ENCODE data around the gene ARFGEF2. TPM values are rescaled to one million over a fixed set of nuclear protein-coding genes. Genes with fewer than 3 reads are reported as not detected.

The ARFGEF2 gene
- total and polyA plus RNA-seq, 2 of the 8 experiments (the other 6 are each of a cell fraction or from before 2014, with no cell fraction given): 8.1 to 21.8 TPM

GRCh38 chr20:48889140-48889790 lies 32.2 kb upstream of the ARFGEF2 start (continued):
- no peak for TF ChIP-seq CTCF (IDR thresholded peaks at IDR 0.05; ENCODE audit: control extremely low read depth in 1 of 3, insufficient read depth in 1 of 3, low read depth in 1 of 3, low read length in 3 of 3)

Data from H1 (cell line).